Measurements from ENCODE around the gene RARRES1.

RARRES1 gene

GRCh38 chr3:158773166-158773565, 40.9 kb upstream of the RARRES1 start:
- TF ChIP-seq YY1 (IDR thresholded peaks at IDR 0.05; ENCODE audit: low read depth) (no peak), CEBPB (IDR thresholded peaks at IDR 0.05) (no peak), EGR1 (IDR thresholded peaks at IDR 0.05) (no peak), EP300 (IDR thresholded peaks at IDR 0.05; ENCODE audit: borderline replicate concordance) (no peak), REST (IDR thresholded peaks at IDR 0.05; ENCODE audit: low read depth) (no peak), CREB1 (IDR thresholded peaks at IDR 0.05; ENCODE audit: low read depth) (no peak), TEAD4 (IDR thresholded peaks at IDR 0.05) (no peak), RAD21 (IDR thresholded peaks at IDR 0.05; ENCODE audit: low read depth) (no peak), FOXM1 (IDR thresholded peaks at IDR 0.05; ENCODE audit: borderline replicate concordance, low read depth) (no peak), TCF12 (IDR thresholded peaks at IDR 0.05; ENCODE audit: low read depth) (no peak), NFIC (IDR thresholded peaks at IDR 0.05) (no peak), TAF1 (IDR thresholded peaks at IDR 0.05; ENCODE audit: low read depth) (no peak), MAX (IDR thresholded peaks at IDR 0.05) (no peak), ZBTB7A (IDR thresholded peaks at IDR 0.05; ENCODE audit: low read depth) (no peak), USF1 (IDR thresholded peaks at IDR 0.05) (no peak)

- TF ChIP-seq EP300 (IDR thresholded peaks at IDR 0.05; ENCODE audit: borderline replicate concordance) (no peak), YY1 (IDR thresholded peaks at IDR 0.05; ENCODE audit: low read depth) (no peak), RAD21 (IDR thresholded peaks at IDR 0.05; ENCODE audit: low read depth) (no peak), CREB1 (IDR thresholded peaks at IDR 0.05; ENCODE audit: low read depth) (no peak), USF1 (IDR thresholded peaks at IDR 0.05) (no peak), FOXM1 (IDR thresholded peaks at IDR 0.05; ENCODE audit: borderline replicate concordance, low read depth) (no peak), TAF1 (IDR thresholded peaks at IDR 0.05; ENCODE audit: low read depth) (no peak), ZBTB7A (IDR thresholded peaks at IDR 0.05; ENCODE audit: low read depth) (no peak), TEAD4 (IDR thresholded peaks at IDR 0.05) (no peak)
These were observed 39.7 kb upstream of the RARRES1 start for GRCh38 chr3:158771982-158772381.

GRCh38 chr3:158771577-158771976, 39.3 kb upstream of the RARRES1 start:
- no peak for TF ChIP-seq USF1 (IDR thresholded peaks at IDR 0.05)
- TF ChIP-seq CREB1 (IDR thresholded peaks at IDR 0.05; ENCODE audit: low read depth), result no peak
- no peak for TF ChIP-seq MAX (IDR thresholded peaks at IDR 0.05)
- no peak for TF ChIP-seq EP300 (IDR thresholded peaks at IDR 0.05; ENCODE audit: borderline replicate concordance)
- TF ChIP-seq EGR1 (IDR thresholded peaks at IDR 0.05), result no peak
- TF ChIP-seq NFIC (IDR thresholded peaks at IDR 0.05), result no peak
- TF ChIP-seq FOXM1 (IDR thresholded peaks at IDR 0.05; ENCODE audit: borderline replicate concordance, low read depth), result no peak
- TF ChIP-seq ZBTB7A (IDR thresholded peaks at IDR 0.05; ENCODE audit: low read depth), result no peak

- TF ChIP-seq EGR1 (IDR thresholded peaks at IDR 0.05) (no peak), EP300 (IDR thresholded peaks at IDR 0.05; ENCODE audit: borderline replicate concordance) (no peak), TCF12 (IDR thresholded peaks at IDR 0.05; ENCODE audit: low read depth) (no peak), TEAD4 (IDR thresholded peaks at IDR 0.05) (no peak), YY1 (IDR thresholded peaks at IDR 0.05; ENCODE audit: low read depth) (no peak), RAD21 (IDR thresholded peaks at IDR 0.05; ENCODE audit: low read depth) (no peak), MAX (IDR thresholded peaks at IDR 0.05) (no peak), TAF1 (IDR thresholded peaks at IDR 0.05; ENCODE audit: low read depth) (no peak), CEBPB (IDR thresholded peaks at IDR 0.05) (no peak), FOXM1 (IDR thresholded peaks at IDR 0.05; ENCODE audit: borderline replicate concordance, low read depth) (no peak), NFIC (IDR thresholded peaks at IDR 0.05) (no peak), REST (IDR thresholded peaks at IDR 0.05; ENCODE audit: low read depth) (no peak), CREB1 (IDR thresholded peaks at IDR 0.05; ENCODE audit: low read depth) (no peak), USF1 (IDR thresholded peaks at IDR 0.05) (no peak), ZBTB7A (IDR thresholded peaks at IDR 0.05; ENCODE audit: low read depth) (no peak)
These were observed 38.6 kb upstream of the RARRES1 start for GRCh38 chr3:158770741-158771350.

Measured in Ishikawa (cell line).